ENCODE results near the gene MIB2.

Gene MIB2

DNA sequence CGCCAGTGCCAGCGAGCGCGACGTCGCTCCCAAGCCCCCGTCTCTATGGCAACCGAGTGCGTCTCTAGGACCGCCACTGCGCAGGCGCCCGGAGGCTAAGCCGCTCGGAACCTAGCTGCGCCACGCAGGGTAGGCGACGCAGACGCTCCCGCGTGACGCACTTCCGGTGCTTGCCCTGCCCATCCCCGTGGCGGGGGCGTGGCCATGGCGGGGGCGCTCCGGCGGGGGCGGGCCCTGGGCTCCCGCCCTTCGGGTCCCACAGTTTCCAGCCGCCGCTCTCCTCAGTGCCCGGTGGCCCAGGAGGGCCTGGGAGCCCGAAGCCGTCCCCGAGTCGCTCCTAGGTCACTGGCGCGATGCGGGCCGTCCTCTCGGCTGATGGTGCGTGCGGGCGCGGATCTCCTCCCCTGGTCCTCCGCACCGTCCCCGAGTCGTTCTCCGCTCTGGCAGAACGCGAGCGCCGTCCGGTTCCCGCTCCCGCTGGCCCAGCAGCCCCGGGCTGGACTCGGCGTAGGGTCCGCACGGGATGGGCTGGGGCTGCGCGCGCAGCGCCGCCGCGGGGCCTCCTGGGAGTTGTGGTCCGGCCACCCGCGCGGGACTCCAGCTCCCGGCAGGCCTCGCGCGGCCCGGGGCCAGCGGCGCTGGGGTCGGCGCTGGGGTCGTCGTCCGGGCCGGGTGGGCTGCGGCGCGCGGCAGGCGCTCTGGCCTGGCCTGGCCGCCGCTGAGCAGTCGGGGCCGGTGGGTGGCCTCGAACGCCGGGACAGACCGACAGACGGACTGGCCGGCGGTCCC is at the start of gene MIB2:
Gene MIB2 (plus strand): TSS at position 245 of the 789 bp plus-strand sequence. CDS start 7,953 bp downstream, outside the sequence.
- DNase-seq (ENCODE audit: insufficient read length, low spot score) (peak; percentile 99), FAIRE-seq (no peak)
- TF ChIP-seq POLR2A (IDR thresholded peaks at IDR 0.05; ENCODE audit: low read depth, low read length) = peak; percentile 75

DNA sequence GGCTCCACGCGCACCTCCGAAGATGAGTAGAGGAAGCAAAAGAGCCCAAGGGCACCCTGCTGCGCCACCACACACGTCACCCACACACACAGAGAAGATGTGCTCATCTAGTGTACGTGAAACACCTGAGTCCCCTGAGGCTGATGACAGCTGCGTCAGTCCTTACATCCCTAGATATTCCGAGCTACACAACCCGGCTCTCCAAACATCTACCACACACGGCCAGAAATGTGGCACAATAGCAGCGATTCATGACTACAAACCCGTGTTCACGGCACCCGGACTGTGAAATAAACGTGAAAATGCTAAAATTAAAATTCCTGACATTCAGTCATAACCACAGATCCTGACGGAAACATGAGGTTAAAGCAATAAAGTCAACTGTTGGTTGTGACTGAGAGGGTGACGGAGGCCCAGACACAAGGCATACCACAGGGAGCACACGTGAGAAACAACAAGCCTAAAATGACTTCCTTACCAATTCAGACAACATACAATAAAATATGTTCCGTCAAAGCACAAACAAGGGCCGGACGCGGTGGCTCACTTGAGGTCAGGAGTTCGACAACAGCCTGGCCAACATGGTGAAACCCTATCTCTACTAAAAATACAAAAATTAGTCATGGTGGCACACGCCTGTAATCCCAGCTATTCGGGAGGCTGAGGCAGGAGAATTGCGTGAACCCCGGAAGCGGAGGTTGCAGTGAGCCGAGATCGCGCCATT is 48.0 kb upstream of the MIB2 start:
- TF ChIP-seq POLR2A (IDR thresholded peaks at IDR 0.05; ENCODE audit: low read depth, low read length) = no peak
- FAIRE-seq (no peak), DNase-seq (ENCODE audit: insufficient read length, low spot score) (no peak)

DNA sequence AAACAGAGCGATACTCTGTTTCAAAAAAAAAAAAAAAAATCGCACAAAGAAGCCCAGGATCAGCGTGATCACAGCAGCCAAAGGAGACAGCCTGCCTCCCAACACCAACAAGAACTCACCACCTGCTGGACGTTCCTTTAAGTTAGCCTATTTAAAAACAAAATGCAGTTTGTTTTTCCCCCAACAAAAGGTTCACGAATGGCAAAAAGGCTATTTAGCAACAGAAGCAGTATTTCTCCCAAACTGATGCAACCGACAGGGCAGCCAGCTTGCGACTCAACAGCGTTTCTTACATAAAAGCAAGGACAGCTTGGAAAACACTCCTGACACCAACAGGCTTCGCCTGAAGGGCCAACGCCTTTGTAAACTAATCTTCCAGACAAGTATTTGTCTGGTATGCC is 47.4 kb upstream of the MIB2 start:
- FAIRE-seq (no peak), DNase-seq (ENCODE audit: insufficient read length, low spot score) (no peak)
- TF ChIP-seq POLR2A (IDR thresholded peaks at IDR 0.05; ENCODE audit: low read depth, low read length) = no peak

DNA sequence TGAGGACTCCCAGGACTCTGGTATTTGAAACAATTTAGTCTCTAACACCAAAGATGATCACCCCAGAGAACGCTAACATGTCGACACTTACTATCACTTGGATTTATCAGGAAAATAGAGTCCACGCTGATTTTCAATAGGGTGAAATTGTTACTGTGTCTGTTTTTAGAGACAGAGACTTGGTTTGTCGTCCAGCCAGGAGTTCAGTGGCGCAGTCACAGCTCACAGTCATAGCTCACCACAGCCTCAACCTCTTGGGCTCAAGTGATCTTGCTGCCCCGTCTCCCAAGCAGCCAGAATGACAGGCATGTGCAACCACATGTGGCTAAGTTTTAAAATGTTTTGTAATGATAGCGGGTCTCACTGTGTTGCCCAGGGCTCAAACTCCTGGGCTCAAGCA is 46.0 kb upstream of the MIB2 start:
- no peak for TF ChIP-seq POLR2A (IDR thresholded peaks at IDR 0.05; ENCODE audit: low read depth, low read length)

DNA sequence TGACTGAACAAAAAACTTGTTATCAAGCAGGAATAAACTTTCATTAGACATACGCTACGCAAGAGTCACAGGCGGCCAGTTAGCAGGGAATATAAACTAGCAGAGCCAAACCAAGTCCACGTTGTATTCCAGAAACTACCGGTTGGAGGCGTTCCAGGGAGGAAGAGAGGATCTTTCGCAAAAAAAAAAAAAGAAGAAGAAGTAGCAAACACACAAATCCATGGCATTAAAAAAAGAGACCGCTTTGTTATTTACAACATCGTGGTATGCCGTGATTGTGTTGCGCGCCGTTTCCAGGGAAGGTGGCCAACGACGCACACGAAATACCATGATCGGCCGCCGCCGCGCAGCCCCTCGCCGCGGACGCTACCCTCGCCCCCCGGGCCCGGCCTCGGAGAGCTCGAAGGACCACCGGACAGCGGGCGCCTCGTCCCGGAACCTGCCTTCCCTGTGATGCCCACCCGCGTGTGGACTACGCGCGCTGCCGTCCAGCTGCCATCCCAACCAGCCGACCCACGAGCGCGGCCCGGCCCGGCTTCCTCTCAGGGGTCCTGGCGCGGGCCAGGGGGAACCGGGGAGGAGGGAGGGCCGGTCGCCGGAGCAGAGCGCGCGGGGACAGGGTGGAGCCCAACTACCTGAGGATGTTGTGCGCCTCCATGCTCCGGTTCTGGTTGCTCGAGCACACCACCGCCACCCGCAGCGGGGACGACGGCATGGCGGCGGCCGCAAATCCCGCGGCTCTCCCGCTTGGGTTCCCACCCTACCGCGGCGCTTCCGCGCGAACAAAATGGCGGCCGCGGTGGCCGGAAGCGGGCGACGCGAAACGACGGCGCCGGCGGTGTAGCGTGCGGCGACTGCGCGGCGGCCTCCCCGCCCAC is 41.2 kb upstream of the MIB2 start:
- 0 out of 2 replicates have a peak, but pooled peaks have one; percentile 39 for TF ChIP-seq POLR2A (IDR thresholded peaks at IDR 0.05; ENCODE audit: low read depth, low read length)
- peak; percentile 58 for DNase-seq (ENCODE audit: insufficient read length, low spot score)
- no peak for FAIRE-seq

More for the DNA sequence above, 46.0 kb upstream of the MIB2 start:
- DNase-seq (ENCODE audit: insufficient read length, low spot score) (no peak), FAIRE-seq (no peak)

DNA sequence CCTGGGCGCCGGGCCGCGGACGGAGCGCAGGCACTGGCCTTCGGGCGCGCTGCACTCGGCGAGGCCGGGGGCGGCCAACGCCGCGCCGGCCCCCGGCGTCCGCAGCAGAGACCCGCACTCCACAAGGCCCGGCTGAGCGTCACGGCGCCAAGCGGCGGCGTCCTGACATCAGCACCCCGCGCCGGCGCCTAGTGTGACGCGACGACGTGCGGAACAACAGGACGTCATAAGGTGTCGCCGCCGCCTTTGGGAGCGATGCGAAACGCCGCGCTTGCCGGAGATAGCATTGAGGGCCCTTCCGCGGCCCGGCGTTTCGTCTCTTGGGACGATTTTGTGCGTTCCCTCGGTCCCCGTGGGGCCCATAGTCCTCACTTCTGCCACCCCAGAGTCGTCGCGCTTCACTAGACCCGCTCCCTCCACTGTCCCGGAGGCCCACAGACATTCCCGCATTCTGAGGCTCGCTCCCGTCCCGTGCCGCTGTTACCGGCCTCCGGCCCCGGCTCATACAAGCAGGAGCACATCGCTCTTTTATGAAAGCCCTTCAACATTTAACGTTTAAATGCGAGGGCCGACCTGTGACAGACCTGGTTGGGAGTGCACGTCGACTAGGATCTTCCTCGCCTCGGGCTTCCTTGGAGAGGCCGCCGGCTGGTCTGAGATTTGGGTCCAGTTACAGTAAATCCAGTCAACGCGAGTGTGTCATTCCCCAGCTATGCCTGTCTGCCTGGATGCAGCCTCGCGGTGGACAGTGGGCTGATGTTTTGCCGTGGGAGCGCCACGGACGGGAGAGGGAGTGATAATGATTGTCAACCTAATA is 40.4 kb upstream of the MIB2 start, which contains the start of gene SSU72:
Gene SSU72 (minus strand): TSS at position 143 of the 817 bp plus-strand sequence. CDS start 306 bp downstream, outside the sequence.
- DNase-seq (ENCODE audit: insufficient read length, low spot score) (peak; percentile 67), FAIRE-seq (no peak)

DNA sequence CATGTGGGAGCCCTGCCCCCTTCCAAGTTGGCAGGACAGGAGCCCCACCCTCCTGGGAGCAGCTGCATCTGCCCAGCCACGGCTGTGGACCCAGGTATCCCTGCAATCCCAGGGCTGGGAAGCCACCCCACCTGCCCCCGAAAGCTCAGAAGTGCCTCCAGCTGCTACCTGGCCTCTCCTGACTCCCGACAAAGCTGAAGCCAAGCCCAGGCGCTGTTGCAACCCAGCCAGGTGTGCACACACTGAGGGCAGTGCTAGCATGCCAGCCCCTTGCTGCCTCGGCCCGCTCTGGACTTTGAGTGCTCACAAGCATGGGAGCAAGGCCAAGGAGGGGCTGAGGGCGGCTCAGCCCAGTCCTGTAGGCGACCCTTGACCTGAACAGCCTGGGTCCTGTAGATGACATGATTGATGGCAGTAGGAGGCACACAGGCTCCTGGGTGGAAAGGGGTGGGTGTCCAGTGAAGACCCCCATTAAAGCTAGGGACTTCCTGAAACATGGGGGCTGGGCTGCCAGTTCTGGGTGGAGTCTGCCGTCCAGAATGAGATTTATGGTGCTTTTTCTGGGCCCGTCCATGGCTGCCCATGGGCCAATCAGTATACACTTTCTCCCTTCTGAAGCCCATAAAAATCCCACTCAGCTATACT is 37.8 kb upstream of the MIB2 start:
- FAIRE-seq (no peak), DNase-seq (ENCODE audit: insufficient read length, low spot score) (no peak)
- TF ChIP-seq POLR2A (IDR thresholded peaks at IDR 0.05; ENCODE audit: low read depth, low read length) = no peak

More for the DNA sequence above, 40.4 kb upstream of the MIB2 start, which contains the start of gene SSU72:
- TF ChIP-seq POLR2A (IDR thresholded peaks at IDR 0.05; ENCODE audit: low read depth, low read length) = peak; percentile 70

DNA sequence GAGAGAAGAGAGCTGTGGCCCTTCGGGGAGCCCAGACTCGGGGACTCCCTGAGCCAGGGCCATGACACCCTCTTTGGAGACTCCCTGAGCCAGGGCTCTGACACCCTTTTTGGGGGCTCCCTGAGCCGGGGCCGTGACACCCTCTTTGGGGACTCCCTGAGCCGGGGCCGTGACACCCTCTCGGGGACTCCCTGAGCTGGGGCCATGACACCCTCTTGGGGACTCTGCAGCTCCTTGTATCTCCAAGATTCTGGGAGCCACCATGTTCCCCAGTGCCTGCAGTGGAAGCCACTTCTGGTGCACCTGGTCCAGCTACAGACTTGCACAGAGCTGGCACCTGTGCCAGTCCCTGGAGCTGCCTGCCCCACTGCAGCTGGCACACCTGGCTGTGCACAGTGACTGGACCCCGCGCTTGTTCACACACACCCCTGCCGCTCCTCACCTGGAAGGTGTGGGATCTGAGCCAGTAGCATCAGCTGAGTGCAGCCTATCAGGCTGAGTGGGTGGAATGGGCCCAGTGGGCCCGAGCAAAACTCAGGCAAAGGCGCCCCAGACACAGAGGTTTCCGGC is 36.8 kb upstream of the MIB2 start:
- DNase-seq (ENCODE audit: insufficient read length, low spot score) (no peak), FAIRE-seq (no peak)
- no peak for TF ChIP-seq POLR2A (IDR thresholded peaks at IDR 0.05; ENCODE audit: low read depth, low read length)

DNA sequence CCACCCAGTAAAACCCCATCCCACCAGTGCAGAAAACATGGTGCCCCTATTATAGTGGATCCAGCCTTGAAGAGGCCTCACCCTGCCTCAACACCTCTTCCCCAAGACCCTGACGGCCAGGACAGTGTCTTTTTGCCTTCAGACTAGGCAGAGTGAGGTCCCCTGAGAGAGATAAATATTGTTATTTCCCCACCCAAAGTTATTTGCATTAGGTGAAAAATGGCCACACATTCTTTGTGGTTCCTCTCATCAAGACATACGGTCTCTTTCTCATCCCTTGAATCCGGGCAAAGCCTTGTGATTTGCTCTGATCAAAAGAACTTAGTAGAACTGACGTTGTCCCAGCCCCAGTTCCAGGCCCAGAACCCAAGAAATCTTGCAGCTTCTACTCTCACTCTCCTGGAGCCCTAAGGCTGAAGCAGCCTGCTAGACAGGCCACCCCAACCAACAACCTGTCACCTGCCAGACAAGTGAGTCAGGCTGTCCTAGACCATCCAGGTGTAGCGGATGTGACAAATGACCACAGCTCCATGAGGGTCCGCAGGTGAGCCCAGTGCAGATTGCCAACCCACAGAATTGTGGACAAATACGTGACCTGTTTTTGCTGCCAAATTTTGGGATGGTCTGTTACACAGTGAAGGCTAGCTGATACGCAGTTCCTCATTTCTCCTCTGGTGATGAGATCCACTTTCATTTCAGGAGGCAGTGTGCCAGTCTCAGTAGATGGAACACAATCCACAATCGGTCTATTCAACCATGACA is 32.5 kb upstream of the MIB2 start:
- no peak for TF ChIP-seq POLR2A (IDR thresholded peaks at IDR 0.05; ENCODE audit: low read depth, low read length)
- no peak for FAIRE-seq
- no peak for DNase-seq (ENCODE audit: insufficient read length, low spot score)

DNA sequence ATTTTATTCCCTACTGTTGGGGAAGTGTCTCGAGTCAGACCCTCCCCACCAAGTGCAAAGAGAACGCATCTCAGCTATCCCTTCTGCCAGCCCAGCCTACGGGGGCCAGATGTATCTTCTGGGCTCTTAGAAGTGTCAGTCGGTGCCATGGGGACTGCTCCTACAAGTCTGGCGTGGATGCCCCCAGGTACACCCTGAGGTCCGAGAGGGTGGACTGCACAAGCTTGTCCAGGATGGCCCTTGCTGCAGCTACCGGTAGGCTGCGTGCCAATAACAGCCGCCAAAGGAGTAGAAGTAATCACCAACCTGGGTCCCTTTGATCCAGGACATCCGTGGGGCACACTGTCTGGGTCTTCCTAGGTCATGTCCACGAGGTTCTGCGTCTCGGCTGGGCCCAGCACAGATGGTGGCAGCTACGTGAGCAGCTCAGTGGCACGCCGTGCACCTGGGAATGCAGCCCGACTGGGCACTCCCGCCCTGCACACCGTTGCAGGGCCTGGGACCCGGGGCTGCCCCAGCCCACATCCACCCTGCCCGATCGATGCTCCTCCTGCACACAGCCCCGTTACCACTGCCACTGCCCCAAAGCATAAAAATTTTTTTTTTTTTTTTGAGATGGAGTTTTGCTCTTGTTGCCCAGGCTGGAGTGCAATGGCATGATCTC is 31.8 kb upstream of the MIB2 start:
- FAIRE-seq (no peak), DNase-seq (ENCODE audit: insufficient read length, low spot score) (no peak)
- TF ChIP-seq POLR2A (IDR thresholded peaks at IDR 0.05; ENCODE audit: low read depth, low read length) = no peak

DNA sequence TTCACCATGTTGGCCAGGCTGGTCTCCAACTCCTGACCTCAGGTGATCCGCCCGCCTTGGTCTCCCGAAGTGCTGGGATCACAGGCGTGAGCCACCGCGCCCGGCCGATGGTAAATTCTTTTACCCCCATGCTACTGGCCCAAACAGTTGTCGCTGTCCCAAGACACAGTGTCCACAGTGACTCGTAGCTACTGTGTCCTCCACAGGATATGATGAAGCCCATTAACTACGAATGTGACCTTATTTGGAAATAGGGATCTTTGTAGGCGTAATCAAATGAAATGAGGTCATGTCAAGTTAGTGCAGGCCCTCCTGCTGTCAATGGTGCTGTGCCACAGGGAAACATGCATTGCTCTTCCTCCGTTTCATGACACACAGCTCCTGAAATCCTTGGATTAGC is 23.8 kb upstream of the MIB2 start:
- DNase-seq (ENCODE audit: insufficient read length, low spot score) = no peak
- no peak for FAIRE-seq
- TF ChIP-seq POLR2A (IDR thresholded peaks at IDR 0.05; ENCODE audit: low read depth, low read length) = no peak
